Stomach smooth muscle (tissue), 2 donors: ENCODE results near the gene KAZN.

Source experiments
- H3K27ac ChIP-seq: one replicate; pipeline ENCODE4 v1.7.0; 2013; ENCODE audit warnings: mild to moderate bottlenecking, low read length, inconsistent platforms
- H3K27me3 ChIP-seq, 2 donors: one replicate each; pipeline ENCODE4 v1.7.0; 2013; ENCODE audit warnings: low read length in 2 of 2; ENCODE audit not compliant: insufficient read depth in 2 of 2, control insufficient read depth in 1 of 2
- H3K36me3 ChIP-seq, 2 donors: one replicate each; pipeline ENCODE4 v1.7.0; 2013; ENCODE audit warnings: low read length in 2 of 2; ENCODE audit not compliant: control insufficient read depth in 2 of 2, insufficient read depth in 2 of 2
- H3K4me1 ChIP-seq: one replicate; pipeline ENCODE4 v1.7.0; 2013; ENCODE audit warnings: low read length; ENCODE audit not compliant: control insufficient read depth, insufficient read depth
- H3K4me3 ChIP-seq, 2 donors: one replicate each; pipeline ENCODE4 v1.7.0; 2013; ENCODE audit warnings: low read length in 2 of 2
- H3K9ac ChIP-seq, 2 donors: one replicate each; pipeline ENCODE4 v1.7.0; 2013; ENCODE audit warnings: low read length in 2 of 2, mild to moderate bottlenecking in 1 of 2
- H3K9me3 ChIP-seq, 2 donors: one replicate each; pipeline ENCODE4 v1.7.0; 2013; ENCODE audit warnings: low read length in 2 of 2; ENCODE audit not compliant: control insufficient read depth in 2 of 2
- donor health status: healthy.
- donor health status: Pancreatic carcinoma.

The KAZN gene

GRCh38 chr1:15060104-15060503 lies 461.6 kb downstream of the KAZN start:
- no peaks in the 10 kb centered on the region for H3K4me1 ChIP-seq
- H3K36me3 ChIP-seq: peaks cover 0 to 6% of the 10 kb centered on the region in 2 donors
- peaks cover 2 to 5% of the 10 kb centered on the region in 2 donors for H3K9me3 ChIP-seq
- no peaks in the 10 kb centered on the region for H3K27me3 ChIP-seq
- H3K27ac ChIP-seq: no peak overlapping the region
- no peak overlapping the region for H3K4me3 ChIP-seq
- H3K9ac ChIP-seq: no peak overlapping the region

- H3K4me1 ChIP-seq: no peaks in the 10 kb centered on the region
- H3K27ac ChIP-seq: no peak overlapping the region
- H3K27me3 ChIP-seq: no peaks in the 10 kb centered on the region
- no peak overlapping the region for H3K9ac ChIP-seq
- H3K9me3 ChIP-seq: peaks cover 2 to 5% of the 10 kb centered on the region in 2 donors
- H3K4me3 ChIP-seq: no peak overlapping the region
- peaks cover 0 to 3% of the 10 kb centered on the region in 2 donors for H3K36me3 ChIP-seq
Measured at GRCh38 chr1:15062479-15063099, 464.1 kb downstream of the KAZN start.

- Histone ChIP-seq H3K27me3 (no peaks in the 10 kb centered on the region), H3K36me3 (peaks cover 0 to 3% of the 10 kb centered on the region in 2 donors), H3K27ac (no peak overlapping the region)
Measured at GRCh38 chr1:15063346-15063745, 464.9 kb downstream of the KAZN start.

GRCh38 chr1:15063783-15064182 lies 465.3 kb downstream of the KAZN start:
- H3K27me3 ChIP-seq: no peaks in the 10 kb centered on the region
- peaks cover 2 to 5% of the 10 kb centered on the region in 2 donors for H3K9me3 ChIP-seq
- H3K36me3 ChIP-seq: peaks cover 0 to 3% of the 10 kb centered on the region in 2 donors
- H3K9ac ChIP-seq: no peak overlapping the region
- no peak overlapping the region for H3K27ac ChIP-seq
- H3K4me1 ChIP-seq: no peaks in the 10 kb centered on the region
- no peak overlapping the region for H3K4me3 ChIP-seq

More at GRCh38 chr1:15063346-15063745, 464.9 kb downstream of the KAZN start:
- H3K9ac ChIP-seq: no peak overlapping the region
- peaks cover 2 to 5% of the 10 kb centered on the region in 2 donors for H3K9me3 ChIP-seq
- no peaks in the 10 kb centered on the region for H3K4me1 ChIP-seq
- no peak overlapping the region for H3K4me3 ChIP-seq

GRCh38 chr1:15064217-15064929 lies 465.9 kb downstream of the KAZN start:
- Histone ChIP-seq H3K4me3 (no peak overlapping the region), H3K36me3 (peaks cover 0 to 3% of the 10 kb centered on the region in 2 donors), H3K9ac (no peak overlapping the region), H3K9me3 (peaks cover 2 to 5% of the 10 kb centered on the region in 2 donors), H3K27ac (no peak overlapping the region), H3K4me1 (no peaks in the 10 kb centered on the region), H3K27me3 (no peaks in the 10 kb centered on the region)

- no peaks in the 10 kb centered on the region for H3K27me3 ChIP-seq
- no peaks in the 10 kb centered on the region for H3K4me1 ChIP-seq
- no peak overlapping the region for H3K27ac ChIP-seq
- H3K36me3 ChIP-seq: peaks cover 0 to 3% of the 10 kb centered on the region in 2 donors
- H3K9me3 ChIP-seq: peaks cover 2 to 5% of the 10 kb centered on the region in 2 donors
- H3K4me3 ChIP-seq: no peak overlapping the region
- H3K9ac ChIP-seq: no peak overlapping the region
Measured at GRCh38 chr1:15065291-15065690, 466.8 kb downstream of the KAZN start.

- Histone ChIP-seq H3K27me3 (no peaks in the 10 kb centered on the region), H3K4me3 (no peak overlapping the region), H3K27ac (no peak overlapping the region), H3K9ac (no peak overlapping the region), H3K4me1 (no peaks in the 10 kb centered on the region), H3K9me3 (peaks cover 2 to 5% of the 10 kb centered on the region in 2 donors), H3K36me3 (peaks cover 0 to 3% of the 10 kb centered on the region in 2 donors)
Measured at GRCh38 chr1:15065736-15066135, 467.3 kb downstream of the KAZN start.

GRCh38 chr1:15066191-15066590 lies 467.7 kb downstream of the KAZN start:
- H3K9ac ChIP-seq: no peak overlapping the region
- H3K9me3 ChIP-seq: peaks cover 2 to 5% of the 10 kb centered on the region in 2 donors
- no peaks in the 10 kb centered on the region for H3K4me1 ChIP-seq
- no peaks in the 10 kb centered on the region for H3K27me3 ChIP-seq
- H3K4me3 ChIP-seq: no peak overlapping the region
- H3K36me3 ChIP-seq: peaks cover 0 to 3% of the 10 kb centered on the region in 2 donors
- no peak overlapping the region for H3K27ac ChIP-seq

- Histone ChIP-seq H3K4me1 (no peaks in the 10 kb centered on the region), H3K36me3 (peaks cover 0 to 3% of the 10 kb centered on the region in 2 donors), H3K27me3 (no peaks in the 10 kb centered on the region), H3K9me3 (peaks cover 2 to 5% of the 10 kb centered on the region in 2 donors), H3K4me3 (no peak overlapping the region), H3K9ac (no peak overlapping the region), H3K27ac (no peak overlapping the region)
Measured at GRCh38 chr1:15067148-15067547, 468.7 kb downstream of the KAZN start.

GRCh38 chr1:15068152-15068551 lies 469.7 kb downstream of the KAZN start:
- Histone ChIP-seq H3K27me3 (no peaks in the 10 kb centered on the region), H3K4me3 (no peak overlapping the region), H3K4me1 (no peaks in the 10 kb centered on the region), H3K9ac (no peak overlapping the region), H3K27ac (no peak overlapping the region), H3K9me3 (no peaks in the 10 kb centered on the region), H3K36me3 (no peaks in the 10 kb centered on the region)

- Histone ChIP-seq H3K27ac (no peak overlapping the region), H3K27me3 (no peaks in the 10 kb centered on the region), H3K4me1 (no peaks in the 10 kb centered on the region), H3K9me3 (no peaks in the 10 kb centered on the region), H3K4me3 (no peak overlapping the region), H3K9ac (no peak overlapping the region), H3K36me3 (no peaks in the 10 kb centered on the region)
Measured at GRCh38 chr1:15068997-15069396, 470.5 kb downstream of the KAZN start.
